Right ventricle myocardium superior (tissue), 1 donor: ENCODE data around the gene BCAS1. TPM values are rescaled to one million over a fixed set of nuclear protein-coding genes. Genes with fewer than 3 reads are reported as not detected.

Source experiments
- ATAC-seq: fragments of 200-7000 bp; cut with Tn5 transposase; one replicate; pipeline ENCODE4 v1.9.1; 2020; ENCODE audit warnings: mild to moderate bottlenecking; ENCODE audit not compliant: poor library complexity
- DNase-seq: peaks from one replicate; pipeline ENCODE4 v3.0.0-alpha.2; 2020
- intact Hi-C: fragments of 100-400 bp; cut with DNase I; formaldehyde crosslinking; loops from one replicate; pipeline ENCODE4 v1.11.2; 2022
- total RNA-seq: library from RNA; stranded (reverse); fragmentation: NEBNext Ultra II Directional; extraction: Animal tissue kit (Norgen Biotek cat#: 25700); gene quantifications from one replicate; pipeline ENCODE4 v1.2.1, GENCODE V29; 2021
- donor health status: DM: no; HTN: yes; CAD: no; lungs with severe emphysema.

BCAS1 gene
- total RNA-seq, 1 donor from 2014 or later: not detected

GRCh38 chr20:53930651-53931504 lies 139.5 kb downstream of the BCAS1 start:
- ATAC-seq: no peak
- intact Hi-C loops: no loop called here
- DNase-seq: no peak

- ATAC-seq: no peak
- intact Hi-C loops: no loop called here
- DNase-seq: no peak
Observed at GRCh38 chr20:53929974-53930650, 140.3 kb downstream of the BCAS1 start.

- intact Hi-C loops: no loop called here
Observed at GRCh38 chr20:53929399-53929798, 141.0 kb downstream of the BCAS1 start.

DNA sequence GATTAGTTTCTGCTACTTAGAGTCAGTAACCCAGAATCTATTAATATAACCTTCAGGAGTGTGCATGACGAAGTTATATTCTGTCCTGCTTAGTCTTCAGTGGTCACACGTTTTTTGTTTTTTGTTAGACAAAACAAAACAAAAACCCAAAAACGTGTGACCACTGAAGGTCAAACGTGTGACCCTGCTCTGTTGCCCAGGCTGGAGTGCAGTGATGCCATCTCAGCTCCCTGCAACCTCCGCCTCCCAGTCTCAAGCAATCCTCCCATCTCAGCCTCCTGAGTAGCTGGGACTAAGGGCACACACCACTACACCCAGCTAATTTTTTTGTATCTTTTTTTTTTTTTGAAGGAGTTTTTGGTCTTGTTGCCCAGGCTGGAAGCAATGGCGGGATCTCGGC lies 142.4 kb downstream of the BCAS1 start:
- intact Hi-C loops: no loop called here
- DNase-seq (no peak), ATAC-seq (no peak)

More at GRCh38 chr20:53929399-53929798, 141.0 kb downstream of the BCAS1 start:
- ATAC-seq (no peak), DNase-seq (no peak)

DNA sequence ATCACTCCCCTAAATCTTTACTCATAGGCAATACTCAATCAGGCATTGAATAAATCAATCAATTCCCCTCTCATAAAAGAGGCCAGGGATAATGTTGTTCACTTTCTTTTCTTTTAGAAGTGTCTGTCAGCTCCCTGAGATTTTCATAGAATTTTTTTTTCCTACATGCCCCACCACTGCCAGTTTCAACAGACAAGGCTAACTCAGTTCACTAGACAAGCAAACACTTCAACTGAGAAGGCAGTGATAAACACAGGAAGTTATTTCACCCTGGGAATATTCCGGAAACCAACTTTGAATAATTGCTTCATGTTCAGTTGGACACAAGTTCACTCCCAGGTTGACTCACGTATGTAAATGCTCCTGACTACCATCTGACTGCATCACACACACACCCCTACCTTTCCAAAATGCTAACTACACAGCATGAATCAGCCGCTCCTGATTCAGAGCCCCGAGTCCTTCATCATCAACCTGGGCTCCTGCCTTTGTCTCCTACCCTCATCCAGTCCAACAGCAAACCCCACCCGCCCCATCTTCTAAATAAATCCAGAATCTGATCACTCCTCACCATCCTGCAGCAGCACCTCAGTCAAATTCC lies 143.9 kb downstream of the BCAS1 start:
- intact Hi-C loops: no loop called here
- no peak for DNase-seq
- ATAC-seq: peak; percentile 31

GRCh38 chr20:53925651-53926401 lies 144.6 kb downstream of the BCAS1 start:
- intact Hi-C loops: no loop called here
- no peak for ATAC-seq
- DNase-seq: no peak

GRCh38 chr20:53923566-53924369 lies 146.6 kb downstream of the BCAS1 start:
- DNase-seq (no peak), ATAC-seq (peak; percentile 23)
- intact Hi-C loops: no loop called here

DNA sequence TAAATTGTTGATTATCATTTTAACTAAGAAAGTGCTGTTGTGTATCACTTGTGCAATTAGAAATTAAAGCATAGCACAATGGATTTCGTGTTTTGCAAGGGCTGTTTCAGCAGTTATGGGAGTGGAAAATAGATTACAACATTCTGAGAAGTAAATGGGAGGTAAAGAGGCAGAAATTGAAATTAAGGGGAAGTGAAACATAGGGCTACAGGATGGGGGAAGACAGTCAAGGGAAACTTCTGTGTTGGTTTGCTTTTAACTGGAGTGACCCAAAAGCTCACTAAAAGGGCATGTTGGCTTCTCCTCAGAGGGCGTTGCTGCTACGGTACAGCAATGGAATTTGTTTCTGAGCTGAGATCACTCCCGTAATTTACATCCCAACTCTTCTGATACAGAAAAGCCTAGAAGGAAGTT lies 147.5 kb downstream of the BCAS1 start:
- no peak for DNase-seq
- intact Hi-C loops: no loop called here
- ATAC-seq: peak; percentile 70

- DNase-seq: no peak
- ATAC-seq: no peak
- intact Hi-C loops: no loop called here
Observed at GRCh38 chr20:53921443-53921973, 148.9 kb downstream of the BCAS1 start.

DNA sequence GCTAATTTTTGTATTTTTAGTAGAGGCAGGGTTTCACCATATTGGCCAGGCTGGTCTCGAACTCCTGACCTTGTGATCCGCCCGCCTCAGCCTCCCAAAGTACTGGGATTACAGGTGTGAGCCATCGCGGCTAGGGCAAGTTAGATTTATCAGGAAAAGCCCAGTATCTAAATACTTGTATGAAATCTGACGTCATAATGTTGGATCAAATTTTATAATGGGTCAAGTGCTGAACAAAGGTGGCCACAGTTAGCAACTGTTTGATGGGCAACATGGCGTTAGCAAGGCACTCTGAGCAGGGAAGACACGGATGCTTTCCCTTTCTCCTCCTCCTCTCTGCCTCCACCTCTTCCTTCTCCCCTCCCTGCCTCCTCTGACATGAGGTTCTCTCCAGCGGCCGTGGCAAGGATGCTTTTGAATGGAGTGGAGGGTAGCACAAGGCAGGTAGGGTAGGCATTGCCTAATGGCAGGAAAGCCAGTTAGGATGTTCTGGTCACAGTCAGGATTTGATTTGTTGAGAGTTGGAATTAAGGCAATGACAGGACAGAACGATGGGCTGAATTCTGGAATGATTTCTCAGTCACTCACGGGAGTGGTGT lies 149.6 kb downstream of the BCAS1 start:
- intact Hi-C loops: no loop called here
- ATAC-seq (no peak), DNase-seq (no peak)

- ATAC-seq: no peak
- DNase-seq: no peak
- intact Hi-C loops: no loop called here
Observed at GRCh38 chr20:53919886-53920285, 150.5 kb downstream of the BCAS1 start.

- intact Hi-C loops: no loop called here
- DNase-seq: no peak
- ATAC-seq: no peak
Observed at GRCh38 chr20:53918949-53919361, 151.4 kb downstream of the BCAS1 start.

DNA sequence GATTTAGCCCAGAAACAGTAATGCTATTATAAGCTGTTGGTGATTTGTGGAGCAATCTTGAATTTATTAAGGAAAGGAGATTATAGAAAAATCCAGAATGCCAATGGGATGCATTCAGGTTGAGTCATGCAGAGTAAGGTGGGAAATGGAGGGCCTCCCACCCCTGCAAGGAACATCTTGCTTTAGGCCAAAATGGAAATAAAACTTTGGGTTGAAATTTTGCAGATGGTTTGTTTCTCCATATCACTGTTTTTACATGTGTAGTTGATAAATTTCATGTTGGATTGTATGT lies 152.4 kb downstream of the BCAS1 start:
- intact Hi-C loops: no loop called here
- DNase-seq: no peak
- no peak for ATAC-seq

GRCh38 chr20:53917145-53918019 lies 153.0 kb downstream of the BCAS1 start:
- ATAC-seq: peak; percentile 62
- peak; percentile 70 for DNase-seq
- intact Hi-C loops: no loop called here

DNA sequence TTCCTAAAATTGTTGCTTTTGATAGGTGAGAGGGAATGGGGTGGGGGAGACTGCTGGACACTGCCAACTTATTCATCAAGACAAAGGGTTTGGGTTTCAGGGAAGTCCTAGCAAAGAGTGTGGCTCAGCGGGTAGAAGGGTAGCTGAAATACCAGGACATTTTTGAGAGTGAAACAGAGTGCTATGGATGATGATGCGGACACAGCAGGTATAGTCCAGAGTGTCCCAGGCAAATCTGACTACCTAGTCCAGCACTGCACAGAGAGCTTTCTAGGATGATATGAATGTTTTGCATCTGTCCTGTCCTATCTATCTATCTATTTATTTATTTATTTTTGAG lies 154.3 kb downstream of the BCAS1 start:
- intact Hi-C loops: no loop called here
- ATAC-seq: no peak
- DNase-seq: no peak

GRCh38 chr20:53915446-53916172 lies 154.8 kb downstream of the BCAS1 start:
- intact Hi-C loops: no loop called here
- DNase-seq (peak; percentile 97), ATAC-seq (peak; percentile 92)
